SK-N-SH (cell line): ENCODE measurements around the gene ELL3. TPM values are rescaled to one million over a fixed set of nuclear protein-coding genes. Genes with fewer than 3 reads are reported as not detected.

Source experiments
- CTCF ChIA-PET: fragments of 300-600, 350-600 bp; formaldehyde crosslinking; extraction: SDS; loops from one replicate; lab custom pipeline; 2021; lab: Yijun Ruan, JAX
- POLR2A ChIA-PET: fragments of 350-600 bp; sonication (Branson Sonifier 250); formaldehyde crosslinking; extraction: SDS; loops from one replicate; lab custom pipeline; 2020; ENCODE audit warnings: antibody characterized with exemption, inconsistent platforms; lab: Yijun Ruan, JAX
- DNase-seq: peaks from one replicate; pipeline ENCODE4 v3.0.0; 2012
- H2AFZ ChIP-seq: fragments of 200-600 bp; sonication (generic); 2 replicates; pipeline ENCODE4 v1.8.1; 2016; ENCODE audit warnings: antibody characterized with exemption, mild to moderate bottlenecking, low read depth
- H3F3A ChIP-seq: fragments of 200-600 bp; sonication (generic); replicated peaks from 2 replicates; pipeline ENCODE3; 2016; ENCODE audit warnings: antibody characterized with exemption, mild to moderate bottlenecking; ENCODE audit not compliant: insufficient read depth
- H3K27ac ChIP-seq, 2 experiments: fragments of 200-500 bp in 1 of 2; fragments of 200-600 bp in 1 of 2; sonication (Bioruptor generic) in 1 of 2; sonication (generic), shearing (Covaris generic) in 1 of 2; 2 replicates each; pipeline versions ENCODE4 v1.5.1 to v1.6.1; 2014 to 2016; ENCODE audit warnings: low read depth in 2 of 2, inconsistent platforms in 1 of 2, low read length in 1 of 2, mild to moderate bottlenecking in 1 of 2, mixed read lengths in 1 of 2
- H3K27me3 ChIP-seq: fragments of 200-600 bp; sonication (generic), shearing (Covaris generic); 2 replicates; pipeline ENCODE4 v1.6.1; 2016; ENCODE audit warnings: mixed run types; ENCODE audit not compliant: insufficient read depth
- H3K36me3 ChIP-seq, 2 experiments: fragments of 200-500 bp in 1 of 2; fragments of 200-600 bp in 1 of 2; sonication (Bioruptor generic) in 1 of 2; sonication (generic) in 1 of 2; replicated peaks in 1 of 2; 2 replicates each; pipeline versions ENCODE3 to v1.5.1; 2014 to 2016; ENCODE audit warnings: low read length in 1 of 2, mild to moderate bottlenecking in 1 of 2; ENCODE audit not compliant: insufficient read depth in 2 of 2, control insufficient read depth in 1 of 2
- H3K4me1 ChIP-seq, 2 experiments: fragments of 200-500 bp in 1 of 2; fragments of 200-600 bp in 1 of 2; sonication (Bioruptor generic) in 1 of 2; sonication (generic), shearing (Covaris generic) in 1 of 2; 2 replicates each; pipeline versions ENCODE4 v1.5.1 to v1.6.1; 2014 to 2016; ENCODE audit warnings: low read depth in 1 of 2, low read length in 1 of 2, mixed run types in 1 of 2; ENCODE audit not compliant: insufficient read depth in 2 of 2, control insufficient read depth in 1 of 2
- H3K4me2 ChIP-seq: fragments of 200-600 bp; sonication (generic), shearing (Covaris generic); 2 replicates; pipeline ENCODE4 v1.6.1; 2017; ENCODE audit warnings: mixed run types
- H3K4me3 ChIP-seq, 2 experiments: fragments of 200-500 bp in 1 of 2; fragments of 200-600 bp in 1 of 2; sonication (Bioruptor generic) in 1 of 2; sonication (generic), shearing (Covaris generic) in 1 of 2; 2 replicates each; pipeline versions ENCODE4 v1.5.1 to v1.8.1; 2014 to 2016; ENCODE audit warnings: low read depth in 2 of 2, inconsistent platforms in 1 of 2, low read length in 1 of 2, mild to moderate bottlenecking in 1 of 2, mixed read lengths in 1 of 2, moderate library complexity in 1 of 2
- H3K79me2 ChIP-seq: fragments of 200-600 bp; sonication (generic); 2 replicates; pipeline ENCODE4 v1.8.1; 2017; ENCODE audit warnings: mild to moderate bottlenecking; ENCODE audit not compliant: insufficient read depth
- H3K9ac ChIP-seq: fragments of 200-600 bp; sonication (generic); 2 replicates; pipeline ENCODE4 v1.6.1; 2017; ENCODE audit warnings: mixed run types
- H3K9me2 ChIP-seq: fragments of 200-600 bp; sonication (generic); 2 replicates; pipeline ENCODE4 v1.6.1; 2017; ENCODE audit warnings: mixed run types
- H3K9me3 ChIP-seq: fragments of 200-600 bp; sonication (generic); 2 replicates; pipeline ENCODE4 v1.6.1; 2017; ENCODE audit warnings: mixed run types, mild to moderate bottlenecking, moderate library complexity
- H4K20me1 ChIP-seq: fragments of 200-600 bp; sonication (generic); 2 replicates; pipeline ENCODE4 v1.6.1; 2017; ENCODE audit warnings: mild to moderate bottlenecking, mixed run types; ENCODE audit not compliant: insufficient read depth
- CHD2 ChIP-seq: fragments of 150-350 bp; IDR thresholded peaks from 2 replicates; pipeline ENCODE4 v1.6.1; 2018; ENCODE audit warnings: low read length; ENCODE audit not compliant: partially characterized antibody
- ELF1 ChIP-seq: IDR thresholded peaks from 2 replicates; pipeline ENCODE4 v1.4.0; 2012
- EZH2phosphoT487 ChIP-seq: fragments of 200-600 bp; sonication (generic); IDR thresholded peaks from 2 replicates; pipeline ENCODE4 v1.6.1; 2017; ENCODE audit warnings: low read depth, mixed run types, mild to moderate bottlenecking, antibody characterized with exemption, moderate library complexity, borderline replicate concordance
- FOSL2 ChIP-seq: IDR thresholded peaks from 2 replicates; pipeline ENCODE4 v1.4.0; 2012; ENCODE audit warnings: low read depth, mild to moderate bottlenecking, moderate library complexity, borderline replicate concordance
- JUND ChIP-seq: IDR thresholded peaks from 2 replicates; pipeline ENCODE4 v1.4.0; 2012
- NRF1 ChIP-seq: IDR thresholded peaks from 2 replicates; pipeline ENCODE4 v1.6.1; 2012; ENCODE audit warnings: low read depth, mild to moderate bottlenecking, low read length
- RXRA ChIP-seq: IDR thresholded peaks from 2 replicates; pipeline ENCODE4 v1.4.0; 2012; ENCODE audit warnings: low read depth, mild to moderate bottlenecking, borderline replicate concordance
- SIN3A ChIP-seq: IDR thresholded peaks from 2 replicates; pipeline ENCODE4 v1.6.1; 2012; ENCODE audit warnings: low read depth, mild to moderate bottlenecking, low read length, moderate library complexity, borderline replicate concordance
- SMC3 ChIP-seq: IDR thresholded peaks from 2 replicates; pipeline ENCODE4 v1.6.1; 2012; ENCODE audit warnings: low read depth, low read length, improper control_type of control experiment
- TCF12 ChIP-seq: IDR thresholded peaks from 2 replicates; pipeline ENCODE4 v1.4.0; 2012
- YY1 ChIP-seq: IDR thresholded peaks from 2 replicates; pipeline ENCODE4 v1.4.0; 2012; ENCODE audit warnings: low read depth, mild to moderate bottlenecking
- WGBS: methylation state at CpG from one replicate; pipeline ENCODE4 v1.1.6; 2017; ENCODE audit warnings: low lambda C conversion rate; 5-methylcytosine and 5-hydroxymethylcytosine counted together
- polyA plus RNA-seq, 3 experiments: library from polyadenylated mRNA; depleted of rRNA; stranded (reverse); fragments of >200 nt; gene quantifications; 2 replicates each; pipeline ENCODE4 v1.2.3, GENCODE V29; 2012
- TF ChIP-seq, protein P1 (sequence below): IDR thresholded peaks from 2 replicates; pipeline ENCODE4 v1.4.0; 2012; ENCODE audit warnings: low read depth, borderline replicate concordance
- TF ChIP-seq, protein P2 (sequence below): IDR thresholded peaks from 2 replicates; pipeline ENCODE4 v1.6.1; 2012; ENCODE audit warnings: mild to moderate bottlenecking, low read depth, low read length, moderate library complexity

ELL3 gene
- polyA plus RNA-seq, 1 of the 3 experiments (the other 2 are of a cell fraction), result 0.67 TPM

DNA sequence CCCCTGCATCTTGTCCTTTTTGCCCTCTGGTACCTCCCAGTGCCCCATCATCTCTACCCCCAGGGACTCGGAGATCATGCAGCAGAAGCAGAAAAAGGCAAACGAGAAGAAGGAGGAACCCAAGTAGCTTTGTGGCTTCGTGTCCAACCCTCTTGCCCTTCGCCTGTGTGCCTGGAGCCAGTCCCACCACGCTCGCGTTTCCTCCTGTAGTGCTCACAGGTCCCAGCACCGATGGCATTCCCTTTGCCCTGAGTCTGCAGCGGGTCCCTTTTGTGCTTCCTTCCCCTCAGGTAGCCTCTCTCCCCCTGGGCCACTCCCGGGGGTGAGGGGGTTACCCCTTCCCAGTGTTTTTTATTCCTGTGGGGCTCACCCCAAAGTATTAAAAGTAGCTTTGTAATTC lies 16.9 kb upstream of the ELL3 start (continued):
- TF ChIP-seq, protein P1, sequence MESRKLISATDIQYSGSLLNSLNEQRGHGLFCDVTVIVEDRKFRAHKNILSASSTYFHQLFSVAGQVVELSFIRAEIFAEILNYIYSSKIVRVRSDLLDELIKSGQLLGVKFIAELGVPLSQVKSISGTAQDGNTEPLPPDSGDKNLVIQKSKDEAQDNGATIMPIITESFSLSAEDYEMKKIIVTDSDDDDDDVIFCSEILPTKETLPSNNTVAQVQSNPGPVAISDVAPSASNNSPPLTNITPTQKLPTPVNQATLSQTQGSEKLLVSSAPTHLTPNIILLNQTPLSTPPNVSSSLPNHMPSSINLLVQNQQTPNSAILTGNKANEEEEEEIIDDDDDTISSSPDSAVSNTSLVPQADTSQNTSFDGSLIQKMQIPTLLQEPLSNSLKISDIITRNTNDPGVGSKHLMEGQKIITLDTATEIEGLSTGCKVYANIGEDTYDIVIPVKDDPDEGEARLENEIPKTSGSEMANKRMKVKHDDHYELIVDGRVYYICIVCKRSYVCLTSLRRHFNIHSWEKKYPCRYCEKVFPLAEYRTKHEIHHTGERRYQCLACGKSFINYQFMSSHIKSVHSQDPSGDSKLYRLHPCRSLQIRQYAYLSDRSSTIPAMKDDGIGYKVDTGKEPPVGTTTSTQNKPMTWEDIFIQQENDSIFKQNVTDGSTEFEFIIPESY, result no peak

DNA sequence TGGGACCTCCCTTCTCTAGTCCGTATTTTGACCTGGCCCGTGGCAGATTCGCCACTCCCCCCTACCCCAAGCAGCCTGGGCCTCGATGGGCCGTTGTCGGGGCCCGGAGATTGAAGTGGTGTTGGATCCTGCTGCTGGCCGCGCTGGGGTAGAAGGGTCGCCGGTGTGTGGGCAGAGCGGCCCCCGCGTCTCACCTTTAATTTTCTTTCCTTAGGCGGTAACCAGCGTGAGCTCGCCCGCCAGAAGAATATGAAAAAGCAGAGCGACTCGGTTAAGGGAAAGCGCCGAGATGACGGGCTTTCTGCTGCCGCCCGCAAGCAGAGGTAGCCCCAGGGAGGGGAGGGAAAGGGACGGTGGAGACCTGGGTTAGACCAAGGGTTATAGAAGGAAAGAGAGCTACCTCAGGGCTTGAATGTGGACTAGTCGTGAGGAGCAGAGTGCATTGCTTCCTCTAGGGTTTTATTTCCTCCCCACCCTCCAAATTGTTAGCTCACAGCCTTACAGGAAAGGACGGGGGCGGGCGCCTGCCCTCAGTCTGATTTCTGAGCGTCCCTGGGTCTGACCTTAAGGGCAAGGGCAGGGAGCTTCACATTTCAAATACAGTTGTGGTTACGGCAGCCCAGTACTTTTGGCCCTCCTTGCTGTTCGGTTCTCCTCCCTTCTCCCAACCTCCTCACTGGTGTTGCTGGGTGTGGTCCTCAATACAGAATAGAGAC lies 16.2 kb upstream of the ELL3 start:
- Histone ChIP-seq H3K4me3 (peak overlapping the region; percentile 76 to 99), H3K79me2 (peaks cover 38% of the 10 kb centered on the region), H3F3A (peaks cover 41% of the 10 kb centered on the region), H3K27ac (peak overlapping the region; percentile 83 to 94), H3K36me3 (peaks cover 37 to 38% of the 10 kb centered on the region in 2 experiments), H3K4me1 (peaks cover 18 to 20% of the 10 kb centered on the region in 2 experiments; a peak in 3 of 4 replicates), H3K9ac (peak overlapping the region; percentile 100), H3K27me3 (no peaks in the 10 kb centered on the region), H3K4me2 (peak overlapping the region; percentile 99), H3K9me3 (no peaks in the 10 kb centered on the region), H2AFZ (no peak overlapping the region), H4K20me1 (peaks cover 28% of the 10 kb centered on the region), H3K9me2 (no peaks in the 10 kb centered on the region)
- peak; percentile 42 for DNase-seq
- ChIA-PET CTCF (interaction anchor here (2.4 to 4.1 kb wide), 2 partner anchors 16 to 24 kb away, joined by 7 to 14 read pairs; partner anchors contain the start of gene ELL3), POLR2A (interaction anchor here (1.4 kb wide), 1 partner anchor 32 kb away, joined by 3 read pairs; the partner anchor contains the start of gene MFAP1)
- WGBS, result 8% methylated on average over 33 of the region's 33 CpGs
- TF ChIP-seq NRF1, result no peak
- TF ChIP-seq RXRA, result no peak
- TF ChIP-seq, protein P2, sequence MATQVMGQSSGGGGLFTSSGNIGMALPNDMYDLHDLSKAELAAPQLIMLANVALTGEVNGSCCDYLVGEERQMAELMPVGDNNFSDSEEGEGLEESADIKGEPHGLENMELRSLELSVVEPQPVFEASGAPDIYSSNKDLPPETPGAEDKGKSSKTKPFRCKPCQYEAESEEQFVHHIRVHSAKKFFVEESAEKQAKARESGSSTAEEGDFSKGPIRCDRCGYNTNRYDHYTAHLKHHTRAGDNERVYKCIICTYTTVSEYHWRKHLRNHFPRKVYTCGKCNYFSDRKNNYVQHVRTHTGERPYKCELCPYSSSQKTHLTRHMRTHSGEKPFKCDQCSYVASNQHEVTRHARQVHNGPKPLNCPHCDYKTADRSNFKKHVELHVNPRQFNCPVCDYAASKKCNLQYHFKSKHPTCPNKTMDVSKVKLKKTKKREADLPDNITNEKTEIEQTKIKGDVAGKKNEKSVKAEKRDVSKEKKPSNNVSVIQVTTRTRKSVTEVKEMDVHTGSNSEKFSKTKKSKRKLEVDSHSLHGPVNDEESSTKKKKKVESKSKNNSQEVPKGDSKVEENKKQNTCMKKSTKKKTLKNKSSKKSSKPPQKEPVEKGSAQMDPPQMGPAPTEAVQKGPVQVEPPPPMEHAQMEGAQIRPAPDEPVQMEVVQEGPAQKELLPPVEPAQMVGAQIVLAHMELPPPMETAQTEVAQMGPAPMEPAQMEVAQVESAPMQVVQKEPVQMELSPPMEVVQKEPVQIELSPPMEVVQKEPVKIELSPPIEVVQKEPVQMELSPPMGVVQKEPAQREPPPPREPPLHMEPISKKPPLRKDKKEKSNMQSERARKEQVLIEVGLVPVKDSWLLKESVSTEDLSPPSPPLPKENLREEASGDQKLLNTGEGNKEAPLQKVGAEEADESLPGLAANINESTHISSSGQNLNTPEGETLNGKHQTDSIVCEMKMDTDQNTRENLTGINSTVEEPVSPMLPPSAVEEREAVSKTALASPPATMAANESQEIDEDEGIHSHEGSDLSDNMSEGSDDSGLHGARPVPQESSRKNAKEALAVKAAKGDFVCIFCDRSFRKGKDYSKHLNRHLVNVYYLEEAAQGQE, result no peak
- no peak for TF ChIP-seq CHD2
- no peak for TF ChIP-seq YY1
- no peak for TF ChIP-seq JUND
- TF ChIP-seq TCF12, result no peak
- no peak for TF ChIP-seq SMC3
- TF ChIP-seq FOSL2, result no peak
- TF ChIP-seq EZH2phosphoT487, result no peak
- TF ChIP-seq SIN3A, result no peak
- TF ChIP-seq ELF1, result no peak
